ENCODE measurements around the gene MTA2.

MTA2 gene

DNA sequence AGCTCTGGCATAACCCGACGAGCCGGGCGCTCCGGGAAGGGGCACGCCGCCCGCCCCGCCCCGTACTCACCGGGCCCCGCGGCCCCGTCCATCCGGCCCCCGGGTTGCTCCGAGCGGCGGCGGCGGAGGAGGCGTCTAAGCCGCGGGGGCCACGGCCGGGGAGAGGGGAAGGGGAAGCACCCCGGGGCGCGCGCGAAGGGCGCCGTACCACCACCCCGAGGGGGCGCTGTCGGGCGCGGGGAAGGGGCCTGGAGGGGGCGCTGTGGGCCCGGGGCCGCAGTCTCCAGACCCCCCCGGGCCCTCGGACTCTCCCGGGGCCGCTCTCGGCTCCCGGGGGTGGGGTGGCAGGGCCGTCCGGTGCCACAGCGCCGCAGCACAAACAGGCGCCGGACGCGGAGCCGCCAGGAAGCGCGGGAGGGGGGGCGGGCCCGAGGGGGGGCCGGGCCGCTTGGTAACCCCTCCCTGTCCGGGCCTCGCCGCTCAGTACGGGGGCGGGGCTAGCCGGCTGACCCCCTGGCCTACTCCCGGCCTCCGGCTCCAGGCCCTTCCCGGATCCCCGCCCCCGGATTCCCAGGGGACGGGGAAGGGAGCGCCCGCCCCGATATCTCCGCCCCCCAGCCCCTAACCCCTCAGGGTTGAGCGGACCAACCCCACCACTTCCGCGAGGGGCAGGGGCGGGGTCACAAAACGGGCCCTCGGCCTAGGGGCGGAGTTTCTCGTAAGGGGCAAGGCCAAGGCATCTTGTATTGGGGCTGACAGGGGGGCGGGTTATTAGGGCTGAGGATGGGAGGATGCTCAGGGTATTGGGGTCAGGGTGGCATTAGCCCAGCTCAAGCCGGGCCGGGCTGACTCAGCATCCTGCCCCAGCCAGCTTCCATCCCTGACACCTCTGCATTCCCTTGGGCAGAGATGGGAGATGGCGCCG, 11.0 kb upstream of the MTA2 start, which contains the start of the genes EML3 and ROM1:
Gene EML3 (minus strand): TSS at position 410 of the 925 bp plus-strand sequence. CDS start 318 bp downstream, at position 92.
Gene ROM1 (plus strand): TSS at position 892 of the 925 bp plus-strand sequence. CDS start 25 bp downstream, at position 917.
- peak; percentile 63 to 73 for DNase-seq

GRCh38 chr11:62611705-62612365, 10.2 kb upstream of the MTA2 start:
- DNase-seq = peak; percentile 34 to 36

DNA sequence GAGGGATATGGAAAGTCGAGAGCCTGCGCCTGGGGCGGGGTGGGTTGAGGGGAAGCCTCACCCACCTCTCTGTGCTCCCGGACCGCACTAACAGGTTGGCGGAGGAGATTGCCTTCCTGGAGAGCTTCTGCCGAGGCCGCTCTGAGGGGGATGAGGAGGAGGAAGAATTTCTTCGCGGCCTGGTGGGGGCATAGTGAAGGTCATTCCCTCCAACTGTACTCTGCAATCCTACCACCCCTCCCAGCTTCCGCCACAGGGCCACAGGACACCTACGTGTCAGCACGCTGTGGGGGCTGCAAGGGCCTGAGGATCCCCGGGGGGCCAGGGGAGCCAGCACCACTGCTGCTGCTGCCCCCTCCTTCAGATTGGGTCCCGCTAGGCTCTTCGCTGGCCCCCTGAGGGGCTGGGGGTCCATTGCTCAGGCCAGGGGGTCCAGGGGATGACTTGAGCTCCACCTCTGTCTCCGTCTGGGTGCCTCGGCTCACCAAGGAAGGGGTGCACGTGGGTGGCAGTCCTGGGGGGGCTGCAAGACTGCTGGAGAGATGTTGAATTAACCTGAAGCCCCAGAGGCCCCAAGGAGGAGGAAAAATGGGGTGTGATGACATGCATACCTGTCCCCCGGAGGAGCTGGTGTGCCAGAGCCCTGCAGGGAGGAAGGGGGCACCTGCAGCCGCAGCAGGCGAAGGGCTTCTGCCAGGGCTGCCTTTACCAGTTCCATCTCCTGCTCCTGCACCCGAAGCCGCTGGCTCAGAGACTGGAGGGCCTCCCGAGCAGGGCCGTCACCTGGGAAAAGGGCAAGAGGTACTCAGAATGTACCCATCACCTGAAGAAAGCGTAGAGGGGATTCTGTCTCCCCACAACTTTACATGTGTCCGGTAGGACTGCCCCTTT, 9.4 kb upstream of the MTA2 start:
- DNase-seq = no peak

- DNase-seq = no peak
Observed at GRCh38 chr11:62610403-62610802, 8.7 kb upstream of the MTA2 start.

- DNase-seq = no peak
Observed at GRCh38 chr11:62608776-62609175, 7.1 kb upstream of the MTA2 start.

DNA sequence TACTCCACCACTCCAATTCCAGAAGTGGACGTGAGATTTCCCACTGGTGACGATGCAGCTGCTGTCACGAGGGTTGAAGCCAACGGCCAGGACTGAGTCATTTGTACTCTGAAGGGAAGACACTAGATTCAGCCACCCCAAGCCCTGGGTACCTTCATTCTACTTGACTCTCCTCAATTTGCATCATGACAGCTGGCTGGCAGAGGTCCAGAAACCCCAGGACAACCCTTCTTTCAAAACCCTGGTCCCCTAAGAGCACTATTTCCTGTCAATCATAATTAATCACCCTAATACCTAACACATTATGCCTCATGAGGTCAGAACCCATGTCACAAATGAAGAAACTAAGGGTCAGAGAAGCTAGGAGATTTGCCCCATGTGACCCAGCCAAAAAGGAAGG, 6.0 kb upstream of the MTA2 start:
- DNase-seq = no peak

- no peak for DNase-seq
Observed at GRCh38 chr11:62605902-62606301, 4.2 kb upstream of the MTA2 start.

- no peak for DNase-seq
Observed at GRCh38 chr11:62605467-62605866, 3.8 kb upstream of the MTA2 start.

DNA sequence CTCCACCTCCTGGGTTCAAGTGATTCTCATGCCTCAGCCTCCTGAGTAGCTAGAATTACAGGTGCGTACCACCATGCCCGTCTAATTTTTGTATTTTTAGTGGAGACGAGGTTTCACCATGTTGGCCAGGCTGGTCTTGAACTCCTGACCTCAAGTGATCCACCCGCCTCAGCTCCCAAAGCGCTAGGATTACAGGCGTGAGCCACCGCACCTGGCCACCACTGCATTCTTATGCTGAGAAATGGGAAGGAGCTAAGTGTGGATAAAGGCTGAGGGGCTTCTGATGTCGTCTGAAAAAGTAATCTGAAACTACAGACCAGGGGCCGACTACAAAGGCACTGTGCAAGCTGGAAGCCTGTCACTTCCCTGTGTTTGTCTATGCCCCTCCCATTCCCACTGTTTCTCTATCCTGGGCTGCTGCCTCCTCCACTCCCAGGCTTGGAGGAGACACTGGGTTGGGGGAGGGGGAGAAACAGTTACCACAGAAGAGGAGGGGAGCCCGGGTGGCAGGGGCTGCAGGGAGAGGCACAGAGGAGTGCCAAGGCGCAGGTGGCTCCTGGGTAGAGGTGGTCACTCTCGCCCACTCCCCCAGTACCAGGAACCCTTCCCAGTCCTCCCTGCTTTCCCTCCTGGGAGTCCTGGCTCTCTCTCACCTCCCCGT, 2.9 kb upstream of the MTA2 start:
- no peak for DNase-seq

DNA sequence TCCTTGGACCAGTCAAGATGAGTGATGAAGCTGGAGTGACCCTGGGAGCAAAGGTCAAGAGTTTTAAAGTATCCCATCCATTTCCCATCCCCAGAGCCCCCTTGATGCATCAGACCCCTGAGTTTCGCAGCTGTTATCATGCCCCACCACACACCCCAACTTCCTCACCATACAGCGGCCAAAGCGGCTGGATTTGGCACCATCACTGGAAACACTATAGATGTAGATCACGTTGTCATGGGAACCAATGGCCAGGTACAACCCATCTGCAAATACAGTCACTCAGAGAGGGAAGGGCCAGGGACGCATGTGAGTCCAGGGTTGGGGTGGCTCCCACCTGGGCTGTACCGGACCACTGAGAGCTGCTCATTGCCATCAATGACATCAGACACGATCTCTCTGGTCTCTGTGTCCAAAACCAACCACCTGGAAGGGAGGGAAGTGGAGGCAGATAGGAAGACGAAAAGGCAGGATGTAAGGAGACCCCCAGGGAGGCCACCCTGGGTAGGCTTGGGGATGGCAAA, 2.2 kb upstream of the MTA2 start:
- DNase-seq = no peak

DNA sequence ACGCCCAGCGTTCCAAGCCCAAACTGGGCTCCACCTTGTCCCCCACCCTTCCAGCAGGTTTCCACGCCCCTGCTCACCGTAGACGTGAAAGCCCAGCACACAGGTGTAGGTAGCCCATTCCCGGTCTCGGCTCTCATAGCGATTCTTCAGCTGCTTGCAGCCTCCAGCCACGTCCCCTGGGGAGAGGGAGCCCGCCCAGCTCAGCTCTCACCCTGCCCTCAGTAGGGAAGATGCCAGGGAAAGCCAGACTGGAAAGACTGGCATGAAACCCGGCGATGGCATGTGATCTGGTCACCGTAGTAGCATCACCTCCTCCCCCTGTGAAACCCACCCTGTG, 1.4 kb upstream of the MTA2 start:
- DNase-seq = no peak

- DNase-seq = no peak
Observed at GRCh38 chr11:62602141-62603071, 741 bp upstream of the MTA2 start.

DNA sequence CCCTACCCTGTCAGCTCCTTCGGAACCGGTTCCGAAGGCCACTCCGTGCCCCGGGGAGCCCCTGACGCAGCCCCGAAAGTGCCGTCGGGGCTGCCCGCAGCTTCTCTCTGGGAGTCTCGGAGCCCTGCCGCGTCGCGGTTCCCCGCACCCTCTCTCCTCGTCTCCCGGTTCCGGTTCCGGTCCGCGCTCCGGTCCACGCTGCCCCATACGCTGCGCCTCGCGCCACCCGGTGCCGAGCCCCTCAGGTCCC, 618 bp downstream of the MTA2 start:
- DNase-seq = no peak

- DNase-seq = no peak
Observed at GRCh38 chr11:62600367-62601121, 1.1 kb downstream of the MTA2 start.

DNA sequence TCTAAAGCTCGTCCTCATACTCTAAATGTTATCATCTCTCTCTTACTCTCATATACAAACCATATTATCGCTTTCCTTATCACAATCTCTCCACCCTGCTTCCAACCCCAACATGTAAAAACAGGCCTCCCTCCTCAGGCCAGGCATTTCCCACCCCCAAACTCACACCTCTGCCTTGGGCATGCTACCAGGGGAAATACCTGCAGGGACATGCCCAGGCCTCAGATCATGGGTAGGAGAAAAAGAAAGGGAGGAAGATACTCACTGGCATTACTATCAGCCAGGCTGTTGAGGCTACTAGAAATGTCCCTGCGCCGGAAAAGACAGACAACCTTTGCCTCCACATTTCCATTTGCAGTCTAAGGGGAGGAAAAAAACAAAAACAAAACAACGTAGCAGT, 1.8 kb downstream of the MTA2 start:
- DNase-seq = no peak

GRCh38 chr11:62599069-62599696, 2.5 kb downstream of the MTA2 start:
- peak; percentile 89 for DNase-seq

GRCh38 chr11:62595124-62595523, 6.5 kb downstream of the MTA2 start:
- no peak for DNase-seq

GRCh38 chr11:62593434-62594044, 8.1 kb downstream of the MTA2 start:
- peak; percentile 82 to 87 for DNase-seq

DNA sequence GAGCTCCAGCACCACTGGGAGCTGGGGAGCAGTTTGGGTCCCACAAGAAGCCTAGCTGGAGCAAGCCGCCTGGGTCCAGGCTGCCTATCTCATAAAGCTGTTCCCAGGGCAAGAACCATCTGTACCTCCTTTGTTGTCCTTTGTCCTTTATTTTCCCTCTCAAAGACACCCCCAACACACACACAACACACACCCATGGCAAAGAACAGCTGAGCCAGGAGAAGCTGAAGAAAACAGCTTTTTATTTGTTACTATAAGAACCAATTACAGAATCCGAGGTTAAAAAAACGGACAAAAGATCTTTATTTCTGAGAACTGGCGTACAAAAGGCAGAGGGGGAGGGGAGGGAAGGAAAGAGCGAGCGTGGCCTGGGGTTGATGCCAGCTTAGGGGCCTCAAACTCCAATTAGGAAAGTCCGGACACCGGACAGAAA, 8.7 kb downstream of the MTA2 start:
- no peak for DNase-seq
